ENCODE data around the gene KIAA1217. TPM values are rescaled to one million over a fixed set of nuclear protein-coding genes. Genes with fewer than 3 reads are reported as not detected.

KIAA1217 gene
- total RNA-seq, 1 experiment from 2014 or later, result 171 TPM

DNA sequence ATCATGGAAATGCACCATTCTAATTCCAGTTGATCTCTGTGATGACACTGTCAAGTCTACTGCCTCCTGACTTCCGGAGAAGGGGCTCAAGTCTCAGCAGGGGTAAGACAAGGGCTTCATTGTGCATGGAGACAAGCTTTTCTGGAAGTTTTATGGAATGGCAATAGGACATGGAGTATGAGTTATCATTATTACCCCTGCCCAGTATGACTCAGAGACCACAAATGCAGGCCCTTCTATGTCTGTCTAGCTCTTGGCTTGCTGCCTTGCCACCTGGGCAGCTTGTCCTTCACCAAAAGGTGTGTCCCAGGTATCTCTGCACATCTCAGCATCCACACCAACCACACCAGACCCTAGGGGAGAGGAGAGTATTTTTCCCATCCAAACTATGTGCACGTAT, 34.9 kb upstream of the KIAA1217 start:
- Histone ChIP-seq H3K4me3 (ENCODE audit: low read depth, low read length) (no peak overlapping the region), H3K27me3 (replicated peaks; ENCODE audit: control insufficient read depth, insufficient read depth, low read length) (no peaks in the 10 kb centered on the region), H3K9me3 (peaks cover 15% of the 10 kb centered on the region), H3K36me3 (ENCODE audit: control insufficient read depth, insufficient read depth, low read length) (no peaks in the 10 kb centered on the region), H3K4me1 (no peaks in the 10 kb centered on the region)
- Mint-ChIP-seq H3K9me3 (ENCODE audit: unreplicated experiment) (peaks cover 13% of the 10 kb centered on the region), H3K27me3 (ENCODE audit: insufficient read depth, unreplicated experiment) (peaks cover 8% of the 10 kb centered on the region), H3K27ac (ENCODE audit: unreplicated experiment) (no peak overlapping the region), H3K4me1 (ENCODE audit: low read depth, unreplicated experiment) (no peaks in the 10 kb centered on the region), H3K36me3 (ENCODE audit: insufficient read depth, unreplicated experiment) (no peaks in the 10 kb centered on the region), H3K4me3 (ENCODE audit: unreplicated experiment) (no peak overlapping the region)
- no peak for DNase-seq
- intact Hi-C loops (cut with micrococcal nuclease; ENCODE audit: unreplicated experiment), result no loop called here
- TF ChIP-seq, protein P1, sequence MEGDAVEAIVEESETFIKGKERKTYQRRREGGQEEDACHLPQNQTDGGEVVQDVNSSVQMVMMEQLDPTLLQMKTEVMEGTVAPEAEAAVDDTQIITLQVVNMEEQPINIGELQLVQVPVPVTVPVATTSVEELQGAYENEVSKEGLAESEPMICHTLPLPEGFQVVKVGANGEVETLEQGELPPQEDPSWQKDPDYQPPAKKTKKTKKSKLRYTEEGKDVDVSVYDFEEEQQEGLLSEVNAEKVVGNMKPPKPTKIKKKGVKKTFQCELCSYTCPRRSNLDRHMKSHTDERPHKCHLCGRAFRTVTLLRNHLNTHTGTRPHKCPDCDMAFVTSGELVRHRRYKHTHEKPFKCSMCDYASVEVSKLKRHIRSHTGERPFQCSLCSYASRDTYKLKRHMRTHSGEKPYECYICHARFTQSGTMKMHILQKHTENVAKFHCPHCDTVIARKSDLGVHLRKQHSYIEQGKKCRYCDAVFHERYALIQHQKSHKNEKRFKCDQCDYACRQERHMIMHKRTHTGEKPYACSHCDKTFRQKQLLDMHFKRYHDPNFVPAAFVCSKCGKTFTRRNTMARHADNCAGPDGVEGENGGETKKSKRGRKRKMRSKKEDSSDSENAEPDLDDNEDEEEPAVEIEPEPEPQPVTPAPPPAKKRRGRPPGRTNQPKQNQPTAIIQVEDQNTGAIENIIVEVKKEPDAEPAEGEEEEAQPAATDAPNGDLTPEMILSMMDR (IDR thresholded peaks at IDR 0.05; ENCODE audit: insufficient read depth in 1 of 2, low read depth in 1 of 2, low read length in 1 of 2, severe bottlenecking in 1 of 2, unreplicated experiment in 1 of 2), result no peak
- ChIA-PET POLR2A (interaction anchor here (0.6 kb wide), 1 partner anchor 352 kb away, joined by 3 read pairs; no protein-coding TSS in a partner anchor), CTCF (no interaction called here)
- BruUV-seq (replicated peaks), result no TSS peak

DNA sequence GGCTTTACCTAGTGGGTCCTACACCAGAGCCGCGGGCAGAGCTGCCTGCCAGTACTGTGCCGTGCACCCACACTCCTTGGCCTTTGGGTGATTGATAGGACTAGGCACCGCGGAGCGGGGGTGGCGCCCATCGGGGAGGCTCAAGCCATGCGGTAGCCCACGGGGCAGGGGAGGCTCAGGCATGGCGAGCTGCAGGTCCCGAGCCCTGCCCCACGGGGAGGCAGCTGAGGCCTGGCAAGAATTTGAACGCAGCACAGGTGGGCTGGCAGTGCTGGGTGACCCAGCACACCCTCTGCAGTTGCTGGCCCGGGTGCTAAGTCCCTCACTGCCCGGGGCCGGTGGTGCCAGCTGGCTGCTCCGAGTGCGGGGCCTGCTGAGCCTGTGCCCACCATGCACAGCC, 32.3 kb upstream of the KIAA1217 start:
- H3K27me3 ChIP-seq (replicated peaks; ENCODE audit: control insufficient read depth, insufficient read depth, low read length), result no peaks in the 10 kb centered on the region
- peaks cover 22% of the 10 kb centered on the region for H3K9me3 Mint-ChIP-seq (ENCODE audit: unreplicated experiment)
- ChIA-PET CTCF (interaction anchor here (0.9 kb wide), 1 partner anchor 207 kb away, joined by 3 read pairs; no protein-coding TSS in a partner anchor), POLR2A (no interaction called here)
- peaks cover 18% of the 10 kb centered on the region for H3K9me3 ChIP-seq
- H3K36me3 ChIP-seq (ENCODE audit: control insufficient read depth, insufficient read depth, low read length), result no peaks in the 10 kb centered on the region
- H3K27ac Mint-ChIP-seq (ENCODE audit: unreplicated experiment), result no peak overlapping the region
- TF ChIP-seq, protein P1 (IDR thresholded peaks at IDR 0.05; ENCODE audit: insufficient read depth in 1 of 2, low read depth in 1 of 2, low read length in 1 of 2, severe bottlenecking in 1 of 2, unreplicated experiment in 1 of 2), result no peak
- H3K36me3 Mint-ChIP-seq (ENCODE audit: insufficient read depth, unreplicated experiment), result no peaks in the 10 kb centered on the region
- no peak overlapping the region for H3K4me3 Mint-ChIP-seq (ENCODE audit: unreplicated experiment)
- intact Hi-C loops (cut with micrococcal nuclease; ENCODE audit: unreplicated experiment), result no loop called here
- peaks cover 14% of the 10 kb centered on the region for H3K27me3 Mint-ChIP-seq (ENCODE audit: insufficient read depth, unreplicated experiment)
- DNase-seq, result no peak
- no peak overlapping the region for H3K4me3 ChIP-seq (ENCODE audit: low read depth, low read length)
- no TSS peak for BruUV-seq (replicated peaks)
- no peaks in the 10 kb centered on the region for H3K4me1 Mint-ChIP-seq (ENCODE audit: low read depth, unreplicated experiment)
- H3K4me1 ChIP-seq, result no peaks in the 10 kb centered on the region

DNA sequence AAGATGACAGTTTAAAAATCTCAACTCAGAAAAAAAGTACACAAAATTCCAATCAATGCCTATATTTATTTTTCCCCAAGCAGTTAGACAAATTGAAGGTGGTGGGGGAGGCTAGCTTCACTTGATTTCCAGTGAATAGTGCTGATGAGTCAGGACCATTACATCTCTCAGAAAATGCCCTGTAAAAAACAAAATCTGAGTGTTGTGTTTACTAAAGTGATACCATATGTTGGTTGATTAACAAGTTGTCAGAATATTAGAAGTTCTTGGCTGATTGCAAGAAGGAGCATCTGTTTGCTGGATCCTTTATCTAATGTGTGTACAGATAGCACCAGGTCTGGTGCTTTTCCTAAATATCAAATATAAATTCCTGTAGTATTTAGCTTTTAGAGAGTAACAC, 31.3 kb upstream of the KIAA1217 start:
- Mint-ChIP-seq H3K36me3 (ENCODE audit: insufficient read depth, unreplicated experiment) (no peaks in the 10 kb centered on the region), H3K9me3 (ENCODE audit: unreplicated experiment) (peaks cover 22% of the 10 kb centered on the region), H3K27ac (ENCODE audit: unreplicated experiment) (no peak overlapping the region), H3K4me3 (ENCODE audit: unreplicated experiment) (no peak overlapping the region), H3K27me3 (ENCODE audit: insufficient read depth, unreplicated experiment) (peaks cover 14% of the 10 kb centered on the region), H3K4me1 (ENCODE audit: low read depth, unreplicated experiment) (no peaks in the 10 kb centered on the region)
- Histone ChIP-seq H3K4me1 (no peaks in the 10 kb centered on the region), H3K9me3 (peaks cover 18% of the 10 kb centered on the region), H3K36me3 (ENCODE audit: control insufficient read depth, insufficient read depth, low read length) (no peaks in the 10 kb centered on the region), H3K4me3 (ENCODE audit: low read depth, low read length) (no peak overlapping the region), H3K27me3 (replicated peaks; ENCODE audit: control insufficient read depth, insufficient read depth, low read length) (no peaks in the 10 kb centered on the region)
- CTCF ChIA-PET, result no interaction called here
- POLR2A ChIA-PET, result no interaction called here
- DNase-seq, result no peak
- BruUV-seq (replicated peaks), result no TSS peak
- intact Hi-C loops (cut with micrococcal nuclease; ENCODE audit: unreplicated experiment), result no loop called here
- TF ChIP-seq, protein P1 (IDR thresholded peaks at IDR 0.05; ENCODE audit: insufficient read depth in 1 of 2, low read depth in 1 of 2, low read length in 1 of 2, severe bottlenecking in 1 of 2, unreplicated experiment in 1 of 2), result no peak

Data from Caco-2 (cell line).